ENCODE results near the gene MOV10L1.

DNA sequence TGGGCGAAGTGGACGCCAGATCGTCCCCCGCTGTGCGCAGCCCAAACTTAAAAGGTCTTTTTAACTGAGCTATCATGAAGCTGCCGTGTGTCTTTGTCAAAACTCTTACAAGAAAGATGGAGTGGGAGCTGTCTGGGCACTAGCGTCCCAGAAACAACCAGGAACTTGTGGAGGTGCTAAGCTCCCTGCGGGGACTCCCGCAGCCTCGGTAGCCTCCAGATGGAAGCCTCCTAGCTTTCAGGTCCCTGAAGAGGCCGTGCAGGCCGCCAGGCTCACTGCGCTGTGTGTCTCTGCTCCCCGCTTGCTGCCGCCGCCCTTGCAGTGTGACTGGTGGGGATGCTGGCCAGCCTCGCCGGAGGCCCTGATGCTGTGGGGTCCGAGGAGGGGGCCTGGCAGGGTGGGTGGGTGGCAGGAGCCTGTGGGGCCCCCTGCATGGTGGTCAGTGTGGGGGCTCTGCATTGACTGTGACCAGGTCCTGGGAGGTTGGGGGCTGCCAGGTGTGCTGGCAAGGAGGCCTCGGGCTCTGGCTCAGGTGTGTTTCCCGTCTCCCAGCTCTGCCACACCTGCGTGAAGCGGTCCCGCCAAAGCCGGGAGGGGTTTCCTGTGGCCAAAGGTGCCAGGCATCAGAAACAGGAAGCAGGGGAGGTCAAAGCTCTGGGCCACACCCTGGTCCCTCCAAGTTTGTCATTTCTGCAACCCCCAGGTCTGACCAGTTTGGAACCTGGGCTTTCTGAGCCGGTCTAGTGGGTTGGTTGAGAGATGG is 97.1 kb downstream of the MOV10L1 start:
- TF ChIP-seq, protein P1, sequence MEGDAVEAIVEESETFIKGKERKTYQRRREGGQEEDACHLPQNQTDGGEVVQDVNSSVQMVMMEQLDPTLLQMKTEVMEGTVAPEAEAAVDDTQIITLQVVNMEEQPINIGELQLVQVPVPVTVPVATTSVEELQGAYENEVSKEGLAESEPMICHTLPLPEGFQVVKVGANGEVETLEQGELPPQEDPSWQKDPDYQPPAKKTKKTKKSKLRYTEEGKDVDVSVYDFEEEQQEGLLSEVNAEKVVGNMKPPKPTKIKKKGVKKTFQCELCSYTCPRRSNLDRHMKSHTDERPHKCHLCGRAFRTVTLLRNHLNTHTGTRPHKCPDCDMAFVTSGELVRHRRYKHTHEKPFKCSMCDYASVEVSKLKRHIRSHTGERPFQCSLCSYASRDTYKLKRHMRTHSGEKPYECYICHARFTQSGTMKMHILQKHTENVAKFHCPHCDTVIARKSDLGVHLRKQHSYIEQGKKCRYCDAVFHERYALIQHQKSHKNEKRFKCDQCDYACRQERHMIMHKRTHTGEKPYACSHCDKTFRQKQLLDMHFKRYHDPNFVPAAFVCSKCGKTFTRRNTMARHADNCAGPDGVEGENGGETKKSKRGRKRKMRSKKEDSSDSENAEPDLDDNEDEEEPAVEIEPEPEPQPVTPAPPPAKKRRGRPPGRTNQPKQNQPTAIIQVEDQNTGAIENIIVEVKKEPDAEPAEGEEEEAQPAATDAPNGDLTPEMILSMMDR (IDR thresholded peaks at IDR 0.05), result no peak
- TF ChIP-seq POLR2A (IDR thresholded peaks at IDR 0.05), result no peak
- no peak for TF ChIP-seq POLR2AphosphoS5 (IDR thresholded peaks at IDR 0.05)
